H9 (cell line): ENCODE data around the gene SPTA1. TPM values are rescaled to one million over a fixed set of nuclear protein-coding genes. Genes with fewer than 3 reads are reported as not detected.

Experiments
- DNase-seq: peaks from one replicate; pipeline ENCODE4 v3.0.0-alpha.2; 2017
- H2AFZ ChIP-seq: one replicate; pipeline ENCODE4 v1.6.1; 2013; ENCODE audit warnings: mild to moderate bottlenecking, low read length, control low read depth, moderate library complexity
- H2AK5ac ChIP-seq: 2 replicates; pipeline ENCODE4 v1.6.1; 2013; ENCODE audit warnings: low read length, control low read depth, mixed read lengths; ENCODE audit not compliant: insufficient read length
- H2BK120ac ChIP-seq: one replicate; pipeline ENCODE4 v1.6.1; 2013; ENCODE audit warnings: low read depth, mild to moderate bottlenecking, low read length, control low read depth, inconsistent platforms; ENCODE audit not compliant: poor library complexity, severe bottlenecking
- H2BK12ac ChIP-seq: 2 replicates; pipeline ENCODE4 v1.6.1; 2013; ENCODE audit warnings: low read length, control low read depth, mixed read lengths, low read depth; ENCODE audit not compliant: insufficient read length
- H2BK15ac ChIP-seq: 2 replicates; pipeline ENCODE4 v1.6.1; 2013; ENCODE audit warnings: low read depth, low read length, control low read depth
- H2BK20ac ChIP-seq: one replicate; pipeline ENCODE4 v1.6.1; 2013; ENCODE audit warnings: low read depth, mild to moderate bottlenecking, low read length, control low read depth, inconsistent platforms; ENCODE audit not compliant: poor library complexity, severe bottlenecking
- H2BK5ac ChIP-seq: 2 replicates; pipeline ENCODE4 v1.6.1; 2013; ENCODE audit warnings: low read length, control low read depth, mixed read lengths; ENCODE audit not compliant: insufficient read length
- H3K14ac ChIP-seq: 2 replicates; pipeline ENCODE4 v1.6.1; 2013; ENCODE audit warnings: low read length, control low read depth; ENCODE audit not compliant: insufficient read depth
- H3K18ac ChIP-seq: 2 replicates; pipeline ENCODE4 v1.6.1; 2013; ENCODE audit warnings: low read depth, mild to moderate bottlenecking, mixed read lengths, low read length, control low read depth; ENCODE audit not compliant: insufficient read length
- H3K23ac ChIP-seq: 2 replicates; pipeline ENCODE4 v1.6.1; 2013; ENCODE audit warnings: low read length, control low read depth, mixed read lengths, low read depth; ENCODE audit not compliant: insufficient read length
- H3K23me2 ChIP-seq: 2 replicates; pipeline ENCODE4 v1.6.1; 2013; ENCODE audit warnings: low read depth, mild to moderate bottlenecking, mixed read lengths, low read length, control low read depth; ENCODE audit not compliant: insufficient read length, poor library complexity, severe bottlenecking
- H3K27ac ChIP-seq: 2 replicates; pipeline ENCODE4 v1.5.1; 2013; ENCODE audit warnings: low read length, control low read depth, mixed read lengths, low read depth; ENCODE audit not compliant: insufficient read length
- H3K27me3 ChIP-seq: 2 replicates; pipeline ENCODE4 v1.6.1; 2013; ENCODE audit warnings: low read length, control low read depth, inconsistent platforms; ENCODE audit not compliant: insufficient read depth
- H3K4ac ChIP-seq: 2 replicates; pipeline ENCODE4 v1.6.1; 2013; ENCODE audit warnings: low read depth, mild to moderate bottlenecking, control low read depth, inconsistent platforms, low read length, moderate library complexity
- H3K4me1 ChIP-seq: 2 replicates; pipeline ENCODE4 v1.6.1; 2013; ENCODE audit warnings: low read length, control low read depth, inconsistent platforms; ENCODE audit not compliant: insufficient read depth
- H3K4me2 ChIP-seq: 2 replicates; pipeline ENCODE4 v1.6.1; 2013; ENCODE audit warnings: low read length, control low read depth, mixed read lengths; ENCODE audit not compliant: insufficient read length, insufficient read depth
- H3K56ac ChIP-seq: 2 replicates; pipeline ENCODE4 v1.6.1; 2013; ENCODE audit warnings: low read depth, mild to moderate bottlenecking, mixed read lengths, low read length, control low read depth; ENCODE audit not compliant: insufficient read length
- H3K79me1 ChIP-seq: 2 replicates; pipeline ENCODE4 v1.6.1; 2013; ENCODE audit warnings: low read depth, mild to moderate bottlenecking, moderate library complexity, low read length, control low read depth, inconsistent platforms; ENCODE audit not compliant: insufficient read depth, poor library complexity, severe bottlenecking
- H3K79me2 ChIP-seq: 2 replicates; pipeline ENCODE4 v1.6.1; 2013; ENCODE audit warnings: low read length, control low read depth, inconsistent platforms; ENCODE audit not compliant: insufficient read depth
- H3K9ac ChIP-seq: 2 replicates; pipeline ENCODE4 v1.6.1; 2013; ENCODE audit warnings: low read length, control low read depth, mixed read lengths; ENCODE audit not compliant: insufficient read length; ENCODE audit errors: extremely low read depth
- H3K9me3 ChIP-seq: one replicate; pipeline ENCODE4 v1.6.1; 2013; ENCODE audit warnings: low read depth, low read length, inconsistent platforms; ENCODE audit not compliant: control insufficient read depth
- H3T11ph ChIP-seq: one replicate; pipeline ENCODE4 v1.6.1; 2013; ENCODE audit warnings: mild to moderate bottlenecking, low read length, control low read depth, inconsistent platforms
- H4K20me1 ChIP-seq: one replicate; pipeline ENCODE4 v1.6.1; 2013; ENCODE audit not compliant: control insufficient read depth, insufficient read length, insufficient read depth
- H4K5ac ChIP-seq: 2 replicates; pipeline ENCODE4 v1.6.1; 2013; ENCODE audit warnings: low read depth, mild to moderate bottlenecking, mixed read lengths, low read length, control low read depth; ENCODE audit not compliant: insufficient read length
- H4K8ac ChIP-seq: replicated peaks from 2 replicates; pipeline ENCODE4 v1.6.1; 2013; ENCODE audit warnings: low read length, control low read depth, mixed read lengths, low read depth; ENCODE audit not compliant: insufficient read length
- H4K91ac ChIP-seq: 2 replicates; pipeline ENCODE4 v1.6.1; 2013; ENCODE audit warnings: low read depth, mild to moderate bottlenecking, moderate library complexity, mixed read lengths, low read length, control low read depth; ENCODE audit not compliant: insufficient read length
- H3K27ac Mint-ChIP-seq, 3 experiments: 2 replicates in 2 of 3; 3 replicates in 1 of 3; pipeline ENCODE4 v1.8.0; 2020 to 2021; ENCODE audit warnings: mixed read lengths in 3 of 3, mild to moderate bottlenecking in 1 of 3, moderate library complexity in 1 of 3
- H3K27me3 Mint-ChIP-seq: 2 replicates; pipeline ENCODE4 v1.8.0; 2021; ENCODE audit warnings: low read depth, mild to moderate bottlenecking, moderate library complexity, mixed read lengths
- H3K36me3 Mint-ChIP-seq, 3 experiments: 2 replicates in 2 of 3; 3 replicates in 1 of 3; pipeline ENCODE4 v1.8.0; 2020 to 2021; ENCODE audit warnings: low read depth in 3 of 3, mixed read lengths in 3 of 3; ENCODE audit not compliant: insufficient read depth in 1 of 3
- H3K4me1 Mint-ChIP-seq, 2 experiments: 2 replicates each; pipeline ENCODE4 v1.8.0; 2020; ENCODE audit warnings: mixed read lengths in 2 of 2
- H3K4me3 Mint-ChIP-seq, 2 experiments: 2 replicates in 1 of 2; 3 replicates in 1 of 2; pipeline ENCODE4 v1.8.0; 2020 to 2021; ENCODE audit warnings: mild to moderate bottlenecking in 2 of 2, mixed read lengths in 2 of 2, moderate library complexity in 1 of 2
- H3K9me3 Mint-ChIP-seq, 2 experiments: 2 replicates in 1 of 2; 3 replicates in 1 of 2; pipeline ENCODE4 v1.8.0; 2020; ENCODE audit warnings: mild to moderate bottlenecking in 2 of 2, mixed read lengths in 2 of 2, moderate library complexity in 1 of 2
- CTCF ChIP-seq: fragments of 200-600 bp; sonication (generic); conservative IDR thresholded peaks from 3 replicates; pipeline ENCODE4 v1.8.0; 2021; ENCODE audit warnings: antibody characterized with exemption, mild to moderate bottlenecking
- WGBS: extraction: QIAGEN DNeasy Blood & Tissue Kit; methylation state at CpG from one replicate; pipeline ENCODE4 v1.1.7; 2013; ENCODE audit warnings: missing lambda C conversion rate, low lambda C conversion rate, mixed read lengths; ENCODE audit not compliant: insufficient read length; ENCODE audit errors: extremely low coverage; 5-methylcytosine and 5-hydroxymethylcytosine counted together
- long read RNA-seq: library from polyadenylated mRNA; unstranded; transcript quantifications from one replicate; pipeline ENCODE4 v2.0.0, GENCODE V29; 2020
- total RNA-seq: library from RNA; stranded (reverse); gene quantifications from 2 replicates; pipeline ENCODE4 v1.2.1, GENCODE V29; 2021

Gene SPTA1
- not detected in 2 replicates for total RNA-seq
- long read RNA-seq = 0 reads

GRCh38 chr1:158686111-158687009 is at the start of gene SPTA1:
TSS of gene SPTA1 (minus strand) at chr1:158686715. CDS start at chr1:158686517, 198 bp downstream.
- no peak within 1 kb of the TSS for H2AFZ ChIP-seq

More at GRCh38 chr1:158686111-158687009, at the start of gene SPTA1:
- H3K27me3 Mint-ChIP-seq = no peaks in the 10 kb centered on the region; the same call in 1 of the 2 replicates
- Histone ChIP-seq H3T11ph (no peak within 1 kb of the TSS), H3K4me1 (no peaks in the 10 kb centered on the region), H4K5ac (no peak within 1 kb of the TSS), H2BK12ac (no peak within 1 kb of the TSS), H3K56ac (no peak within 1 kb of the TSS), H3K79me2 (no peaks in the 10 kb centered on the region), H3K9ac (no peak within 1 kb of the TSS), H4K8ac (no peak within 1 kb of the TSS), H3K4ac (no peak within 1 kb of the TSS), H2BK15ac (no peak within 1 kb of the TSS), H3K23ac (no peak within 1 kb of the TSS), H3K79me1 (no peaks in the 10 kb centered on the region), H2BK120ac (no peak within 1 kb of the TSS), H4K91ac (no peak within 1 kb of the TSS), H3K18ac (no peak within 1 kb of the TSS), H3K27me3 (no peaks in the 10 kb centered on the region), H2BK5ac (no peak within 1 kb of the TSS), H3K9me3 (no peaks in the 10 kb centered on the region), H3K14ac (no peak within 1 kb of the TSS), H2BK20ac (no peak within 1 kb of the TSS), H3K27ac (no peak within 1 kb of the TSS), H3K4me2 (no peak within 1 kb of the TSS), H4K20me1 (no peaks in the 10 kb centered on the region), H3K23me2 (no peaks in the 10 kb centered on the region), H2AK5ac (no peak within 1 kb of the TSS)
- no peaks in the 10 kb centered on the region; a peak in 1 of 5 replicates for H3K9me3 Mint-ChIP-seq
- no peak within 1 kb of the TSS for H3K4me3 Mint-ChIP-seq
- no CpG with 5 or more reads among the region's 7 CpGs for WGBS
- no peaks in the 10 kb centered on the region for H3K36me3 Mint-ChIP-seq
- no peaks in the 10 kb centered on the region for H3K4me1 Mint-ChIP-seq
- DNase-seq = no peak
- no peak for TF ChIP-seq CTCF
- H3K27ac Mint-ChIP-seq = no peak within 1 kb of the TSS
